ENCODE results near the gene TMEM130. TPM values are rescaled to one million over a fixed set of nuclear protein-coding genes. Genes with fewer than 3 reads are reported as not detected.

TMEM130 gene
- total RNA-seq, 1 donor from 2014 or later = not detected

- Histone ChIP-seq H3K27me3 (ENCODE audit: control insufficient read depth, insufficient read depth, low read length) (no peaks in the 10 kb centered on the region), H3K36me3 (ENCODE audit: control insufficient read depth, insufficient read depth, low read length) (no peaks in the 10 kb centered on the region), H3K4me3 (ENCODE audit: low read depth, low read length) (no peak overlapping the region)
- peak; percentile 37 for TF ChIP-seq CTCF (IDR thresholded peaks at IDR 0.05; ENCODE audit: insufficient read depth, low read length, severe bottlenecking)
- DNase-seq (ENCODE audit: low read depth) (no peak), FAIRE-seq (no peak)
These were observed 38.1 kb downstream of the TMEM130 start for GRCh38 chr7:98831641-98832221.

GRCh38 chr7:98830972-98831548 lies 38.8 kb downstream of the TMEM130 start:
- no peak for FAIRE-seq
- no peak for TF ChIP-seq CTCF (IDR thresholded peaks at IDR 0.05; ENCODE audit: insufficient read depth, low read length, severe bottlenecking)
- Histone ChIP-seq H3K4me3 (ENCODE audit: low read depth, low read length) (no peak overlapping the region), H3K27me3 (ENCODE audit: control insufficient read depth, insufficient read depth, low read length) (no peaks in the 10 kb centered on the region), H3K36me3 (ENCODE audit: control insufficient read depth, insufficient read depth, low read length) (no peaks in the 10 kb centered on the region)
- DNase-seq (ENCODE audit: low read depth) = no peak

GRCh38 chr7:98828368-98828767 lies 41.4 kb downstream of the TMEM130 start:
- H3K36me3 ChIP-seq (ENCODE audit: control insufficient read depth, insufficient read depth, low read length) = no peaks in the 10 kb centered on the region
- no peak for TF ChIP-seq CTCF (IDR thresholded peaks at IDR 0.05; ENCODE audit: insufficient read depth, low read length, severe bottlenecking)
- FAIRE-seq (no peak), DNase-seq (ENCODE audit: low read depth) (no peak)
- no peak overlapping the region for H3K4me3 ChIP-seq (ENCODE audit: low read depth, low read length)
- no peaks in the 10 kb centered on the region for H3K27me3 ChIP-seq (ENCODE audit: control insufficient read depth, insufficient read depth, low read length)

- FAIRE-seq = no peak
- no peaks in the 10 kb centered on the region for H3K27me3 ChIP-seq (ENCODE audit: control insufficient read depth, insufficient read depth, low read length)
- H3K4me3 ChIP-seq (ENCODE audit: low read depth, low read length) = no peak overlapping the region
- no peaks in the 10 kb centered on the region for H3K36me3 ChIP-seq (ENCODE audit: control insufficient read depth, insufficient read depth, low read length)
- no peak for DNase-seq (ENCODE audit: low read depth)
- TF ChIP-seq CTCF (IDR thresholded peaks at IDR 0.05; ENCODE audit: insufficient read depth, low read length, severe bottlenecking) = no peak
These were observed 42.6 kb downstream of the TMEM130 start for GRCh38 chr7:98827258-98827657.

- H3K4me3 ChIP-seq (ENCODE audit: low read depth, low read length) = no peak overlapping the region
- FAIRE-seq = no peak
- H3K36me3 ChIP-seq (ENCODE audit: control insufficient read depth, insufficient read depth, low read length) = no peaks in the 10 kb centered on the region
These were observed 43.0 kb downstream of the TMEM130 start for GRCh38 chr7:98826811-98827231.

More at GRCh38 chr7:98826811-98827231, 43.0 kb downstream of the TMEM130 start:
- TF ChIP-seq CTCF (IDR thresholded peaks at IDR 0.05; ENCODE audit: insufficient read depth, low read length, severe bottlenecking) = no peak
- H3K27me3 ChIP-seq (ENCODE audit: control insufficient read depth, insufficient read depth, low read length) = no peaks in the 10 kb centered on the region
- DNase-seq (ENCODE audit: low read depth) = no peak
